ENCODE results near the gene OVOL2. TPM values are rescaled to one million over a fixed set of nuclear protein-coding genes. Genes with fewer than 3 reads are reported as not detected.
"Not testable (repeated sequence)": the region's sequence is repeated elsewhere in the genome, so short reads cannot be mapped to it uniquely, and the experiment has no call there.

OVOL2 gene
- total RNA-seq (2021) (not detected in 2 replicates), Bru-seq, nascent RNA (not detected), BruChase-seq, experiment 1, labeled RNA remaining after a 2-hour chase (percentile 3 among the genes with signal in this experiment), BruChase-seq, experiment 2, labeled RNA remaining after a 6-hour chase (not detected)
- long read RNA-seq, partial matches to known transcripts = 0 of 7 reads
- long read RNA-seq, other reads (novel, unspliced or antisense) = 7 of 7 reads

- intact Hi-C loops (cut with micrococcal nuclease; ENCODE audit: unreplicated experiment) = no loop called here
- H3K36me3 ChIP-seq (ENCODE audit: insufficient read depth, low read length, poor library complexity, severe bottlenecking) = no peaks in the 10 kb centered on the region
- TF ChIP-seq EZH2 (IDR thresholded peaks at IDR 0.05; ENCODE audit: borderline replicate concordance, low read depth, low read length, poor library complexity, severe bottlenecking) (peak; percentile 45), CTCF (conservative IDR thresholded peaks at IDR 0.05; ENCODE audit: low read depth, low read length) (no peak)
- H3K27me3 ChIP-seq (replicated peaks; ENCODE audit: insufficient read depth, low read depth, low read length, poor library complexity) = peaks cover 97% of the 10 kb centered on the region
- no peak within 1 kb of the TSS for H3K27ac ChIP-seq (ENCODE audit: low read depth, low read length, poor library complexity, severe bottlenecking)
- H3K4me3 ChIP-seq (ENCODE audit: low read depth, low read length, poor library complexity, severe bottlenecking) = peak within 1 kb of the TSS; percentile 32
- no peak for DNase-seq (ENCODE audit: low spot score)
- H3K4me1 ChIP-seq (ENCODE audit: insufficient read depth, low read length, poor library complexity, severe bottlenecking) = peaks cover 13% of the 10 kb centered on the region
- ChIA-PET CTCF (no interaction called here), POLR2A (ENCODE audit: low non-redundant PET) (no interaction called here)
- no TSS peak for BruUV-seq (replicated peaks)
- H3K9me3 ChIP-seq (ENCODE audit: low read depth, low read length, poor library complexity, severe bottlenecking) = no peaks in the 10 kb centered on the region
Measured at GRCh38 chr20:18057101-18057993, at the start of gene OVOL2. Gene OVOL2, minus strand, starts transcription at chr20:18057916. Its CDS starts 282 bp downstream, at chr20:18057634.

DNA sequence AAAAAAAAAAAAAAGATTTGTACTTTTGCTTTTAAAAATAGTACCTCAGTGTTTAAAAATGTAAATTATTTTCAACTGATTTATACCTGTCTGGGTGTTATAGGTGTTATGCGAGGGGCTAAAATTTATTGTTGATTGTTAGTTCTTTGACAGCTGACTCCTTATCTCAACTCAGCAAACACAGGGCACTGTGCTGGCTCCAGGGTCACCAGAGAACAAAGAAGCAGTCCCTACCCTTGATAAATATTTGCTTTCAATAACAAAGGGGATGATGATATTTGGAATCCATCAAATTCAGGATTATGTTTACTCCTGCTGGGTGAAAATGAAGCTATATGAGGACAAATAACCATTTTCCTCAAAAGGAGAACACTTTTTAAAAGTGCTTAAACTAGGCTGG, 45.8 kb upstream of the OVOL2 start:
- POLR2A ChIA-PET (ENCODE audit: low non-redundant PET) = no interaction called here
- CTCF ChIA-PET = no interaction called here
- Histone ChIP-seq H3K9me3 (ENCODE audit: low read depth, low read length, poor library complexity, severe bottlenecking) (no peaks in the 10 kb centered on the region), H3K27me3 (replicated peaks; ENCODE audit: insufficient read depth, low read depth, low read length, poor library complexity) (no peaks in the 10 kb centered on the region), H3K27ac (ENCODE audit: low read depth, low read length, poor library complexity, severe bottlenecking) (no peak overlapping the region), H3K4me1 (ENCODE audit: insufficient read depth, low read length, poor library complexity, severe bottlenecking) (no peaks in the 10 kb centered on the region), H3K36me3 (ENCODE audit: insufficient read depth, low read length, poor library complexity, severe bottlenecking) (no peaks in the 10 kb centered on the region), H3K4me3 (ENCODE audit: low read depth, low read length, poor library complexity, severe bottlenecking) (no peak overlapping the region)
- no TSS peak for BruUV-seq (replicated peaks)
- intact Hi-C loops (cut with micrococcal nuclease; ENCODE audit: unreplicated experiment) = no loop called here
- TF ChIP-seq CTCF (conservative IDR thresholded peaks at IDR 0.05; ENCODE audit: low read depth, low read length) (no peak), EZH2 (IDR thresholded peaks at IDR 0.05; ENCODE audit: borderline replicate concordance, low read depth, low read length, poor library complexity, severe bottlenecking) (no peak)
- DNase-seq (ENCODE audit: low spot score) = no peak

DNA sequence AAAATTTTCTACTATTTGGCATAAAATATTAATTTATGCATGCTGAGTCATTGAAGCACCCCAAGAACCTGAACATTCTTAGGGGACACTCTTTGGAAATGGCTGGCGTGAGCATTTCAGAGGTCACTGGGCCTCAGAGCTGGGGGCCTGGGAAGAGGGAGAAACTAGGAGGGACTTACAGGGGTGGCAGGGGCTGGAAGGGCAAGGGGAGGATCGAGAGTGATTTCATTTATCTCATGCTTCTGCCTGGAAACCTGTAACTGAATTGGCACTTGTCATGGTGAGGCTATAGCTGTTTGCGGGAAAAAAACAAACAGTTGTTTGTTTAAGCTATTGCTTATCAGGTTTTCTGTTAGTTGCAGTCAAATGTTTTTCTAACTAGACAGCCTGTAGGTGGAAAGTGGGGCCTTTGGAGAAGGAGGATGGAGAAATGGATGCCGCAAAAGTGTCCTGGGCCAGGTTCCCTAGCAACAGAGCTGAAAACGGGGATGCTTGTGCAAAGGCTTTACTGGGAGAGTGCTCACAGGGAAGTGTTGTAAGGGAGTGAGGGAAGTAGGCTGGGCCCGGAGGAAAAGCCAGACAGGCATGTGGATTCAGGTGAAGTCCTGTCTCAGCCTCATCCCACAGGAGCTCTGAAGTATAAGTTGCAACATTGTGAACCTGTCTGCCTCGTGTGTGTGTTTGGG, 43.6 kb upstream of the OVOL2 start:
- CTCF ChIA-PET = no interaction called here
- no peaks in the 10 kb centered on the region for H3K36me3 ChIP-seq (ENCODE audit: insufficient read depth, low read length, poor library complexity, severe bottlenecking)
- no peak for DNase-seq (ENCODE audit: low spot score)
- POLR2A ChIA-PET (ENCODE audit: low non-redundant PET) = no interaction called here
- no peak for TF ChIP-seq EZH2 (IDR thresholded peaks at IDR 0.05; ENCODE audit: borderline replicate concordance, low read depth, low read length, poor library complexity, severe bottlenecking)
- TF ChIP-seq CTCF (conservative IDR thresholded peaks at IDR 0.05; ENCODE audit: low read depth, low read length) = no peak
- intact Hi-C loops (cut with micrococcal nuclease; ENCODE audit: unreplicated experiment) = no loop called here
- no peak overlapping the region for H3K4me3 ChIP-seq (ENCODE audit: low read depth, low read length, poor library complexity, severe bottlenecking)
- H3K27ac ChIP-seq (ENCODE audit: low read depth, low read length, poor library complexity, severe bottlenecking) = no peak overlapping the region
- BruUV-seq (replicated peaks) = no TSS peak
- H3K4me1 ChIP-seq (ENCODE audit: insufficient read depth, low read length, poor library complexity, severe bottlenecking) = no peaks in the 10 kb centered on the region
- no peaks in the 10 kb centered on the region for H3K27me3 ChIP-seq (replicated peaks; ENCODE audit: insufficient read depth, low read depth, low read length, poor library complexity)
- no peaks in the 10 kb centered on the region for H3K9me3 ChIP-seq (ENCODE audit: low read depth, low read length, poor library complexity, severe bottlenecking)

DNA sequence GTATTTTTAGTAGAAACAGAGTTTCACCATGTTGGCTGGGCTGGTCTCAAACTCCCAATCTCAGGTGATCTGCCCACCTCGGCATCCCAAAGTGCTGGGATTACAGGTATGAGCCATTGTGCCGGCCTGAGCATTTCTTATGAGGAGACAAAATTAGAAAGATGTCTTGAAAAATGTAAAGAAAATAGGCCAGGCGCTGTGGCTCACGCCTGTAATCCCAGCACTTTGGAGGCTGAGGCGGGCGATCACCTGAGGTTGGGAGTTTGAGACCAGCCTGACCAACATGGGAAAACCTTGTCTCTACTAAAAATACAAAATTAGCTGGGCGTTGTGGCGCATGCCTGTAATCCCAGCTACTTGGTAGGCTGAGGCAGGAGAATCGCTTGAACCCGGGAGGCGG, 42.9 kb upstream of the OVOL2 start:
- H3K27me3 ChIP-seq (replicated peaks; ENCODE audit: insufficient read depth, low read depth, low read length, poor library complexity); POLR2A ChIA-PET (ENCODE audit: low non-redundant PET); H3K27ac ChIP-seq (ENCODE audit: low read depth, low read length, poor library complexity, severe bottlenecking); DNase-seq (ENCODE audit: low spot score); BruUV-seq (replicated peaks); H3K4me3 ChIP-seq (ENCODE audit: low read depth, low read length, poor library complexity, severe bottlenecking); H3K36me3 ChIP-seq (ENCODE audit: insufficient read depth, low read length, poor library complexity, severe bottlenecking); intact Hi-C loops (cut with micrococcal nuclease; ENCODE audit: unreplicated experiment); H3K9me3 ChIP-seq (ENCODE audit: low read depth, low read length, poor library complexity, severe bottlenecking); H3K4me1 ChIP-seq (ENCODE audit: insufficient read depth, low read length, poor library complexity, severe bottlenecking); CTCF ChIA-PET: not testable (repeated sequence)
